ENCODE results near the gene ATP8A2. TPM values are rescaled to one million over a fixed set of nuclear protein-coding genes. Genes with fewer than 3 reads are reported as not detected.

The ATP8A2 gene
- total RNA-seq, 2 donors from 2014 or later: 0.41 to 1.6 TPM

DNA sequence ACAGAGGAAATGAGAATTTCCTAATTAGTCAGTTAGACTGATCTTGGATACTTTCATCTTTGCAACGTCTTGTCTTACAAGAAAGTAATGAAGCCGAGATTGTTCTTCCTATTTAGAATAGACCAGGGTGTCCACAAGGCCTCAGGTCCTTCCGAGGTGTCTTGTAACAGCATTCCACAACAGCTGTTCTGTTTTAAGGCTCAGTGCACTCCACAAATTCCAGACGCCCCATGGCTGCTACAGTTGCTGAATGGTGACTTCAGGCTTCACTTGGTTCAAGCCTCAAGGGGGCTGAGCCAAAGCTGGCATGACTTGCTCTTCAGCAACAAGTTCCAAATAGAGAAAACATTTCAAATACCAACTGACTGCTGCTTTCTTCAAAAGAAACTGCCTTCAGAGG lies 536.6 kb downstream of the ATP8A2 start:
- no peaks in the 10 kb centered on the region for H3K36me3 ChIP-seq
- no peaks in the 10 kb centered on the region for H3K9me3 ChIP-seq
- peaks cover 3% of the 10 kb centered on the region for H3K27me3 ChIP-seq (replicated peaks; ENCODE audit: insufficient read depth)
- DNase-seq (ENCODE audit: low spot score) (no peak), ATAC-seq (ENCODE audit: insufficient number of reproducible peaks, low FRiP score, low read depth) (no peak)
- TF ChIP-seq, protein P1, sequence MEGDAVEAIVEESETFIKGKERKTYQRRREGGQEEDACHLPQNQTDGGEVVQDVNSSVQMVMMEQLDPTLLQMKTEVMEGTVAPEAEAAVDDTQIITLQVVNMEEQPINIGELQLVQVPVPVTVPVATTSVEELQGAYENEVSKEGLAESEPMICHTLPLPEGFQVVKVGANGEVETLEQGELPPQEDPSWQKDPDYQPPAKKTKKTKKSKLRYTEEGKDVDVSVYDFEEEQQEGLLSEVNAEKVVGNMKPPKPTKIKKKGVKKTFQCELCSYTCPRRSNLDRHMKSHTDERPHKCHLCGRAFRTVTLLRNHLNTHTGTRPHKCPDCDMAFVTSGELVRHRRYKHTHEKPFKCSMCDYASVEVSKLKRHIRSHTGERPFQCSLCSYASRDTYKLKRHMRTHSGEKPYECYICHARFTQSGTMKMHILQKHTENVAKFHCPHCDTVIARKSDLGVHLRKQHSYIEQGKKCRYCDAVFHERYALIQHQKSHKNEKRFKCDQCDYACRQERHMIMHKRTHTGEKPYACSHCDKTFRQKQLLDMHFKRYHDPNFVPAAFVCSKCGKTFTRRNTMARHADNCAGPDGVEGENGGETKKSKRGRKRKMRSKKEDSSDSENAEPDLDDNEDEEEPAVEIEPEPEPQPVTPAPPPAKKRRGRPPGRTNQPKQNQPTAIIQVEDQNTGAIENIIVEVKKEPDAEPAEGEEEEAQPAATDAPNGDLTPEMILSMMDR (IDR thresholded peaks at IDR 0.05): no peak
- H3K4me3 ChIP-seq: no peak overlapping the region
- H3K4me1 ChIP-seq (ENCODE audit: control insufficient read depth in 1 of 2, low read depth in 2 of 2): no peaks in the 10 kb centered on the region
- H3K27ac ChIP-seq: no peak overlapping the region

DNA sequence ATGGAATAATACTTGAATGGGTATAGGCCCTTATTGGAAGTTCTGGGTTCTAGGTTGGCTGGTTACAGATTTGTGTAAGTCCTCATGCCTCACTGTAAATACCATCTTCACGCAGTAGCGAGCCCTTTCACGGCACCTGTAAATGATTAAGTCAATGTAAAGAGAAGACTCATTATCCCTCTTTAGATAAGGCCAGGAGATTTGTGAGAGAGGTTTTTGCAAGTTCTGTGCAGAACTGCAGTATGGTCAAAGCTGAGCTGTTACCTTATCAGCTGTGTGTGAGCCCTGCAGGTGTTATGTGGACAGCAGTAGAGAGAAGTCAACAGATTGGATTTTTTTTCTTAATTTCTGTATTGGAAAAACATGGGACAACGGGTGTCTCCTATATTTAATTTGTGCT lies 538.5 kb downstream of the ATP8A2 start:
- TF ChIP-seq, protein P1 (IDR thresholded peaks at IDR 0.05): no peak
- Histone ChIP-seq H3K4me1 (ENCODE audit: control insufficient read depth in 1 of 2, low read depth in 2 of 2) (no peaks in the 10 kb centered on the region), H3K27me3 (replicated peaks; ENCODE audit: insufficient read depth) (peaks cover 3% of the 10 kb centered on the region), H3K27ac (no peak overlapping the region), H3K36me3 (no peaks in the 10 kb centered on the region), H3K9me3 (no peaks in the 10 kb centered on the region), H3K4me3 (no peak overlapping the region)
- DNase-seq (ENCODE audit: low spot score): no peak
- no peak for ATAC-seq (ENCODE audit: insufficient number of reproducible peaks, low FRiP score, low read depth)

DNA sequence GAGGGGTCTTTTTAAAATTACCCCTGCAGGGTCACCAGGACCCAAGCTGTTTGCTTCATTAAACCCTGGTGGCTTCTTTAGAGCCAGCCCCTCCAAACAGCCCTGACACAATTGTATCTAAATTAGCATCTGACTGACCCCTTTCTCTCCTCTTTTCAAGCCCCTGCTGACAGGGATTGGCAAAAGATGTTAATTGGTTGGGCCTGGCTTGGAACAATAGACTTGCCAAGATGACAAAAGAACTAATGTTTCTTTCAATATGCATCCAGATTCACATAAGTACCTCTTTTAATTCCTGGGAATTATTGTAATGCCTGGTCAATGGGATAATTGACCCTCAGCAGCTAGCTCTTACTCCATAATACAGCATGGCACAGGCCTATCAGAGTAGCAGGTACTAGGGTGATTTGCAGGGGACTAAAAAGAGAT lies 539.2 kb downstream of the ATP8A2 start:
- no peak for DNase-seq (ENCODE audit: low spot score)
- no peaks in the 10 kb centered on the region for H3K4me1 ChIP-seq (ENCODE audit: control insufficient read depth in 1 of 2, low read depth in 2 of 2)
- TF ChIP-seq, protein P1 (IDR thresholded peaks at IDR 0.05): no peak
- no peak overlapping the region for H3K27ac ChIP-seq
- H3K27me3 ChIP-seq (replicated peaks; ENCODE audit: insufficient read depth): peaks cover 3% of the 10 kb centered on the region
- no peaks in the 10 kb centered on the region for H3K9me3 ChIP-seq
- H3K36me3 ChIP-seq: no peaks in the 10 kb centered on the region
- H3K4me3 ChIP-seq: no peak overlapping the region
- ATAC-seq (ENCODE audit: insufficient number of reproducible peaks, low FRiP score, low read depth): no peak

DNA sequence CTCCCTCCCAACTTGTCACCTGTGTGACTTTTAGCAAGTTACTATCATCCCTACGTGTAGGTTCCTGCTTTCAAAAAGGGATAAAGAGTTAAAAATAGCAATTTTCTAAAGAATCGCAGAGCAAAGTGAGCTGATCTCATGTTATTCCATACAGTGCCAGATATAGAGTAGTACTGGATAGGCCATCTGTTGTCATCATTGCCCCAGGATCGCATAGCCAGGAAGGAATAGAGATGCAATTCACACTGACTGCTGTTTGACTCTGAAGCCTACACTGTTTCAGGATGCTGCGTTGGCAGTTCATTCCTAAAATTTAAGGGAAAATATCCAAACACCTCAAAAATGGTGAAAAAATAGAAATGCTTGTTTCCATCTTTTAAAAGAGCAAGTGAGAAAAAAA lies 541.2 kb downstream of the ATP8A2 start:
- ATAC-seq (ENCODE audit: insufficient number of reproducible peaks, low FRiP score, low read depth): no peak

DNA sequence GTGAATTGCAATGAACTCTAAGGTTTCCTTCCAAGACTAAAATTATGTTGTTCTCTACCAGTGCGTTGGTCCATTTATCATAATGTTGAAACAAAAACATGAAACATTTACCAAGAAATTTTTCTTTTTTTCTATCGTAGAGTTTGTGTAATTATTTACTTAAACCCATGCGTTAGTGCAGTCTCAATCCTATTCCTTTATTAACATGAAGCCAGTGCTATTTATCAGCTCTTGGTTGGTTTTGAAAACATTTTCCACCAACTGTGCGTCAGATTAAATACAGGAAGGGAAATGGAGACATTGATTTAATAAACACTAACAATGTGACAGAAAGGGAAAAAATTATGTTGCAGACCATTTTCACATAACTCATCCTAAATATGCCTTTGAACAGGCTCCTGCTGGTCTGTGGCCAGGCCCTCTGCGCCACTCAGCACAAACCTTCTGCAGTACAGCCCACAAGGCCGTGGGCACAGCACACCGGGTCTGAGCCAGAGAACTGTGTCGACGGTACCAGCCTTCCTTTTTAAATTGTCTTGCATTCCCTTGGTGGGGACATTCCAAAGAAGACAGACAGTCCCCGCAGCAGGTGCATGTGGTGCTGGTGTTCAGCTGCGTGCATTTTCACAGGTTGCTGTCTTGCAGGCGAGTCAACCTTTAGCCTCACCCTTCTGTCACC lies 544.2 kb downstream of the ATP8A2 start:
- no peak for DNase-seq (ENCODE audit: low spot score)
- H3K4me3 ChIP-seq: no peak overlapping the region

More for the DNA sequence above, 541.2 kb downstream of the ATP8A2 start:
- no peak for DNase-seq (ENCODE audit: low spot score)
- no peaks in the 10 kb centered on the region for H3K4me1 ChIP-seq (ENCODE audit: control insufficient read depth in 1 of 2, low read depth in 2 of 2)
- H3K27me3 ChIP-seq (replicated peaks; ENCODE audit: insufficient read depth): peaks cover 3% of the 10 kb centered on the region
- TF ChIP-seq, protein P1 (IDR thresholded peaks at IDR 0.05): no peak
- H3K4me3 ChIP-seq: no peak overlapping the region
- H3K9me3 ChIP-seq: no peaks in the 10 kb centered on the region
- no peak overlapping the region for H3K27ac ChIP-seq
- no peaks in the 10 kb centered on the region for H3K36me3 ChIP-seq

More for the DNA sequence above, 544.2 kb downstream of the ATP8A2 start:
- H3K27ac ChIP-seq: no peak overlapping the region
- H3K9me3 ChIP-seq: no peaks in the 10 kb centered on the region
- TF ChIP-seq, protein P1 (IDR thresholded peaks at IDR 0.05): no peak
- H3K4me1 ChIP-seq (ENCODE audit: control insufficient read depth in 1 of 2, low read depth in 2 of 2): no peaks in the 10 kb centered on the region
- H3K36me3 ChIP-seq: no peaks in the 10 kb centered on the region
- ATAC-seq (ENCODE audit: insufficient number of reproducible peaks, low FRiP score, low read depth): no peak
- no peaks in the 10 kb centered on the region for H3K27me3 ChIP-seq (replicated peaks; ENCODE audit: insufficient read depth)
